Measurements from ENCODE around the gene GRIK1.

GRIK1 gene

DNA sequence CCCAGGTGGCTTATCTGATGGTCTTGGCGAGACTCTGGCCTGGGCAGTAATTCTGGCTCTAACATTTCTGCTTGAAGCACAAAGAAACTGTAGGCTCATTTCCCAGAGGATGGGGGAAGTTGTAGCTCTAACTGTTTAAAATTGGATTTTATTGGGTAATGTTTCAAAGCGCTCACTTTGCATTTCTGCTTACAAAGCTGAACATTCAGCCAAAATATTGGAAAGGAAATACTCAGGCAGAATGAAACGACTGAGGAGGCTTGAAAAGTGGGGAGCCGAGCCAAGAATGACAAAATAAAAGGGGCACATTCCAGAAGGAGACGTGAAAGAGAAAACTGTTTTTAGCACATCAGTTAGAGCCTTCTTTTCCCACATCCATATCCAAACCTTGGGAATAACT, 202.6 kb downstream of the GRIK1 start:
- no peaks in the 10 kb centered on the region for H3K36me3 ChIP-seq (ENCODE audit: control insufficient read depth, insufficient read depth, low read length)
- H3K27me3 ChIP-seq (replicated peaks; ENCODE audit: control insufficient read depth, insufficient read depth, low read length), result no peaks in the 10 kb centered on the region; the same call in 1 of the 2 replicates
- DNase-seq (ENCODE audit: extremely low read depth, insufficient read length), result no peak
- H3K4me3 ChIP-seq (replicated peaks; ENCODE audit: low read depth, low read length), result no peak overlapping the region
- TF ChIP-seq, protein P1, sequence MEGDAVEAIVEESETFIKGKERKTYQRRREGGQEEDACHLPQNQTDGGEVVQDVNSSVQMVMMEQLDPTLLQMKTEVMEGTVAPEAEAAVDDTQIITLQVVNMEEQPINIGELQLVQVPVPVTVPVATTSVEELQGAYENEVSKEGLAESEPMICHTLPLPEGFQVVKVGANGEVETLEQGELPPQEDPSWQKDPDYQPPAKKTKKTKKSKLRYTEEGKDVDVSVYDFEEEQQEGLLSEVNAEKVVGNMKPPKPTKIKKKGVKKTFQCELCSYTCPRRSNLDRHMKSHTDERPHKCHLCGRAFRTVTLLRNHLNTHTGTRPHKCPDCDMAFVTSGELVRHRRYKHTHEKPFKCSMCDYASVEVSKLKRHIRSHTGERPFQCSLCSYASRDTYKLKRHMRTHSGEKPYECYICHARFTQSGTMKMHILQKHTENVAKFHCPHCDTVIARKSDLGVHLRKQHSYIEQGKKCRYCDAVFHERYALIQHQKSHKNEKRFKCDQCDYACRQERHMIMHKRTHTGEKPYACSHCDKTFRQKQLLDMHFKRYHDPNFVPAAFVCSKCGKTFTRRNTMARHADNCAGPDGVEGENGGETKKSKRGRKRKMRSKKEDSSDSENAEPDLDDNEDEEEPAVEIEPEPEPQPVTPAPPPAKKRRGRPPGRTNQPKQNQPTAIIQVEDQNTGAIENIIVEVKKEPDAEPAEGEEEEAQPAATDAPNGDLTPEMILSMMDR (IDR thresholded peaks at IDR 0.05; ENCODE audit: insufficient read depth, low read length, poor library complexity, severe bottlenecking), result no peak

DNA sequence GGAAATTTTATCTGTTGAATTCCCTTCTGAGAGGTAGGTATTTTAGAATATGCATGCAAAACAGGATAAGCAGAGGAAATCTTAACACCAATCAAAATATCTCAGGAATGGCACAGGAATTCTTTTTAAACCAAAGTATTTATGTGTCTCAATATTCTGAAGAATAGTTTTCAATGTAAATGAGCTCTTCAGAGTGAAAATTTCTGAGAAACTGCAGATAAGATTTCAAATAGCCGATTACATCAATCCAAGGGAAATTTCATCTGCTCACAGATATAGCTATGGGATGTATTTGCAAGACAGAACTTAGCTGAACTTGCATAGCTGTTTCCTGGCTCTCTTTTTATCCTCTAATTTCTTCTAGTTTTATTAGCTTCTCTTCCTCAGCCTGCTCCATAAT, 209.5 kb downstream of the GRIK1 start:
- Histone ChIP-seq H3K36me3 (ENCODE audit: control insufficient read depth, insufficient read depth, low read length) (no peaks in the 10 kb centered on the region), H3K4me3 (replicated peaks; ENCODE audit: low read depth, low read length) (no peak overlapping the region), H3K27me3 (replicated peaks; ENCODE audit: control insufficient read depth, insufficient read depth, low read length) (no peaks in the 10 kb centered on the region)
- TF ChIP-seq, protein P1 (IDR thresholded peaks at IDR 0.05; ENCODE audit: insufficient read depth, low read length, poor library complexity, severe bottlenecking), result no peak
- DNase-seq (ENCODE audit: extremely low read depth, insufficient read length), result no peak

DNA sequence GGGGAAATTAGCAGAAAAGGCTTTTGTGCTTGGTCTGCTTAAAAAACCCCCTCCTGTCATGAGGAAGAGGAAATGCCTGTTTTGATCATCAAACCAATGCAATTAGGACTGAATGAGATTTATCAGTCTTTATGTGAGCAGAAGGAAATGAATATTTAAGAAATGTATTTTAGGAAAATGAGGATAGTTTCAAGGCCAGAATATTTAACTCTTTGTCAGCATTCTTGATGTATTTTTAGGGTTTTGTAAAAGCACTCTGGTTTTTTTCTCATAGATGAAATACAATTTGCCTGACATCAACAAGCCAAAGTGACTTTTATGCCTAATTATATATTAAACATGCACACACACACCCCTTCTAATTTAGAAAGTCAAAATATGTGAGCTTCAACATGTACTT, 213.8 kb downstream of the GRIK1 start:
- Histone ChIP-seq H3K36me3 (ENCODE audit: control insufficient read depth, insufficient read depth, low read length) (no peaks in the 10 kb centered on the region), H3K4me3 (replicated peaks; ENCODE audit: low read depth, low read length) (no peak overlapping the region), H3K27me3 (replicated peaks; ENCODE audit: control insufficient read depth, insufficient read depth, low read length) (no peaks in the 10 kb centered on the region)
- no peak for DNase-seq (ENCODE audit: extremely low read depth, insufficient read length)
- TF ChIP-seq, protein P1 (IDR thresholded peaks at IDR 0.05; ENCODE audit: insufficient read depth, low read length, poor library complexity, severe bottlenecking), result no peak

DNA sequence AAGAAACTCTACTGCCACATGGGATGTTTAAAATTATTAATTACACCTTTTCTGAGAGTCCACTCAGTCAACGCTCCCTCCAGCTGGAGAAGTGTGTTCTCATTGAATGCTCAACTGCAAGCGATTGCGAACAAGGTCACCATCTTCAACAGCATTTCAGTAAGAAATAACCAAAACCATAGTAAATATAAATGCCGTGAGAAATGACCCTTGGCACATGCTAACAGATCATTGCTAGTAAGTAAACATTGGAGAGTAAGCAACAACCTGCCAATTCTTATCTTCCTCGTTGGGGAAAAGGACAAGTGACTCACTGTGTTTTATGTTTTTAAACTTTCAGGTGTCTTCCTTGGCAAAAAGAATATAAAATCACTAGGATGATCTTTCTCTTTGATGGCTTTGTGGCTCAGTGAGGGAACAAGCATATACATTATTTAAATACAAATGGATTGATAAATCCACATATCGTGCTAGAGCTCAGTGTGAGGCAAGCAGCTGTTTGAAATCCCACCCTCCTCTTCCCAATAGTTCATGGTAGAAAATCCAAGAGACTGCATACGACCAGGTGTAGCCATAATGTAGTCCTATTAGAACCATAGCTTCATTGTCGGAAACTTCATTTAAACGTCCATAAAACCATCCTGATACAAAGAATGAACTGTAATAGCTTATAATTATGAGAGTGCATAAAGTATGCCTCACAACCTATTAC, 214.6 kb downstream of the GRIK1 start:
- Histone ChIP-seq H3K4me3 (replicated peaks; ENCODE audit: low read depth, low read length) (no peak overlapping the region), H3K27me3 (replicated peaks; ENCODE audit: control insufficient read depth, insufficient read depth, low read length) (no peaks in the 10 kb centered on the region), H3K36me3 (ENCODE audit: control insufficient read depth, insufficient read depth, low read length) (no peaks in the 10 kb centered on the region)
- DNase-seq (ENCODE audit: extremely low read depth, insufficient read length), result no peak
- TF ChIP-seq, protein P1 (IDR thresholded peaks at IDR 0.05; ENCODE audit: insufficient read depth, low read length, poor library complexity, severe bottlenecking), result no peak

DNA sequence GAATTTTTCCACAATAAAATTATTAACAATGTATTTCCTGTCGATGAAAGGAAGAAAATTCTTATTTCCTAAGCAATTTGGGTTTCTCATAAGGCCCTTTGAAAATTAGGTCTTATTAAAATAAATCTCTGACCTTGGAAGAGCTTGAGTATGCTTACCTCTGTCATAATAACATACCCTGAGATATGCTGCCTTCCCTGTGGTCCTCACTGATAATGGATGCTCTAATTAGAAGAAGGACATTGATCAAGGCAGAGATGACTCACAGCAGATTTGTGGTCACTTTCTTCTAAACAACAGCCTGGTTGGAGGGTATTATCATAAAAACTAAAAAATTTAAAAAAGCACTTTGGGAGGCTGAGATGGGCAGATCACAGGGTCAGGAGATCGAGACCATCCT, 217.8 kb downstream of the GRIK1 start:
- DNase-seq (ENCODE audit: extremely low read depth, insufficient read length), result no peak
- H3K27me3 ChIP-seq (replicated peaks; ENCODE audit: control insufficient read depth, insufficient read depth, low read length), result no peaks in the 10 kb centered on the region
- H3K36me3 ChIP-seq (ENCODE audit: control insufficient read depth, insufficient read depth, low read length), result no peaks in the 10 kb centered on the region
- no peak overlapping the region for H3K4me3 ChIP-seq (replicated peaks; ENCODE audit: low read depth, low read length)
- TF ChIP-seq, protein P1 (IDR thresholded peaks at IDR 0.05; ENCODE audit: insufficient read depth, low read length, poor library complexity, severe bottlenecking), result no peak

DNA sequence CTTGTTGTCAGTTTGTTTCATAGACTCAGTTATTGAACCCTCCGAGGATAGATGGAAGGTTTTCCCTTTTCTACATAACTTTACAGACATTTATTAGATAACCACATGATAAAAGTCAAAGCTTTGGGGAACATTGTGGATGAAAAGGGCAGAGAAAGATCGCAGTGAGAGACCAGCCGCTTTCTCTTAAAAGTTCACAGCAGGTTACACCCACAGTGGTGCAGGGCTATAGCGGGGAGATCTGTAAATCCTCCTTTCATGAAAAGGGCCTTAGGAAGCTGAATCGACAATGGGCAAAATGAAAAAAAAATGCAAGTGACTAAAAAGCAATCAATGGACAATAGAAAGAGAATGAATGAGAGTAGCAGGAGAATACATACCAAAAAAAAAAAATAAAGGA, 218.6 kb downstream of the GRIK1 start:
- Histone ChIP-seq H3K4me3 (replicated peaks; ENCODE audit: low read depth, low read length) (no peak overlapping the region), H3K27me3 (replicated peaks; ENCODE audit: control insufficient read depth, insufficient read depth, low read length) (no peaks in the 10 kb centered on the region), H3K36me3 (ENCODE audit: control insufficient read depth, insufficient read depth, low read length) (no peaks in the 10 kb centered on the region)
- no peak for DNase-seq (ENCODE audit: extremely low read depth, insufficient read length)
- TF ChIP-seq, protein P1 (IDR thresholded peaks at IDR 0.05; ENCODE audit: insufficient read depth, low read length, poor library complexity, severe bottlenecking), result no peak
